Measurements from ENCODE around the gene NCAPD3.

The NCAPD3 gene, protein sequence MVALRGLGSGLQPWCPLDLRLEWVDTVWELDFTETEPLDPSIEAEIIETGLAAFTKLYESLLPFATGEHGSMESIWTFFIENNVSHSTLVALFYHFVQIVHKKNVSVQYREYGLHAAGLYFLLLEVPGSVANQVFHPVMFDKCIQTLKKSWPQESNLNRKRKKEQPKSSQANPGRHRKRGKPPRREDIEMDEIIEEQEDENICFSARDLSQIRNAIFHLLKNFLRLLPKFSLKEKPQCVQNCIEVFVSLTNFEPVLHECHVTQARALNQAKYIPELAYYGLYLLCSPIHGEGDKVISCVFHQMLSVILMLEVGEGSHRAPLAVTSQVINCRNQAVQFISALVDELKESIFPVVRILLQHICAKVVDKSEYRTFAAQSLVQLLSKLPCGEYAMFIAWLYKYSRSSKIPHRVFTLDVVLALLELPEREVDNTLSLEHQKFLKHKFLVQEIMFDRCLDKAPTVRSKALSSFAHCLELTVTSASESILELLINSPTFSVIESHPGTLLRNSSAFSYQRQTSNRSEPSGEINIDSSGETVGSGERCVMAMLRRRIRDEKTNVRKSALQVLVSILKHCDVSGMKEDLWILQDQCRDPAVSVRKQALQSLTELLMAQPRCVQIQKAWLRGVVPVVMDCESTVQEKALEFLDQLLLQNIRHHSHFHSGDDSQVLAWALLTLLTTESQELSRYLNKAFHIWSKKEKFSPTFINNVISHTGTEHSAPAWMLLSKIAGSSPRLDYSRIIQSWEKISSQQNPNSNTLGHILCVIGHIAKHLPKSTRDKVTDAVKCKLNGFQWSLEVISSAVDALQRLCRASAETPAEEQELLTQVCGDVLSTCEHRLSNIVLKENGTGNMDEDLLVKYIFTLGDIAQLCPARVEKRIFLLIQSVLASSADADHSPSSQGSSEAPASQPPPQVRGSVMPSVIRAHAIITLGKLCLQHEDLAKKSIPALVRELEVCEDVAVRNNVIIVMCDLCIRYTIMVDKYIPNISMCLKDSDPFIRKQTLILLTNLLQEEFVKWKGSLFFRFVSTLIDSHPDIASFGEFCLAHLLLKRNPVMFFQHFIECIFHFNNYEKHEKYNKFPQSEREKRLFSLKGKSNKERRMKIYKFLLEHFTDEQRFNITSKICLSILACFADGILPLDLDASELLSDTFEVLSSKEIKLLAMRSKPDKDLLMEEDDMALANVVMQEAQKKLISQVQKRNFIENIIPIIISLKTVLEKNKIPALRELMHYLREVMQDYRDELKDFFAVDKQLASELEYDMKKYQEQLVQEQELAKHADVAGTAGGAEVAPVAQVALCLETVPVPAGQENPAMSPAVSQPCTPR (N-terminal part only)

DNA sequence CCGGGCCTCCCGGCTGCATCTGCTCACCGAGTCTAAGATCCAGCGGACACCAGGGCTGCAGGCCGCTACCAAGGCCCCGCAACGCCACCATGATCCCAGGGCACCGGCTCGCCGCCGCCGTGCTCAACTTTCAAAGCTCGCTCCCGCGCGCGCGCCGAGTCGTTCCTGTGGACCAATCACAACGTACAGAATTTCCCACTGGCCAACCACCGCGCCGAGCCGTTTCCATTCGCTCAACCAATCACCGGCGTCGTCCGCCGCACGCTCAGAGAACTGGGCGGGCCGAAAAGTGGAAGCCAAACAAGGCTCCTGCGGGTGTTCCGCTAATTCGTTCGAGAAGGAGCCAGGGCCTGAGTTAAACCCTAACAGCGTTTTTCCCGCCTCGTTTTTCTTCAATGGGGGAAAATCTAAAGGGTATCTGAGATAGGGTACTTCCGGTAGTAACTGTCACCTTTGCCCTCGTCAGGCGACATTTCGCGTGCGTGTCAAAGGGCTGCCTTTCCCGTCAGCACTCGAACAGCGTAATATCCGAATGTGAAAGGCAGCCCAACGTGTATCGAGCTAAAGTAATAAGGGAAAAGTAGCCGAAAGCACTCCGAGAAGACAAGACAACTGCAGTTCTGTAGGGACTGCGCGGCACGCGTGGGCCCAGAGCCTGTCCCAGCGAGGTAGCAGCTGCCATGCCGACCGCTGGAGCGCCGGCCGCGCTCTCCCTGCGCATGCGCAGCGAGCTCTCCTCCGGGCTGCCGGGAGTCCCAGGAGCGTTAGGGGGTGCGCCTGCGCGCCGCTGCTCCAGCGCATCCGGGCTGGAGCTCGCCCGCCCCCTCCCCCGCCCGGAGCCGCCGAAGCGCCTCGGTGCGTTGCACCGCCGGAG lies at the start of gene NCAPD3, which contains the start of gene VPS26B:
Gene NCAPD3, minus strand, starts transcription at position 132 of the 874 bp plus-strand sequence. Its CDS starts 41 bp downstream, at position 91.
Gene VPS26B, plus strand, starts transcription at position 836 of the 874 bp plus-strand sequence. CDS start 452 bp downstream, outside the sequence.
- peak; percentile 98 for DNase-seq (ENCODE audit: extremely low spot score)
- POLR2A ChIA-PET: interaction anchor here (0.6 to 2.5 kb wide), 28 partner anchors 10 to 668 kb away, joined by 3 to 25 read pairs (median 4); partner anchors contain the start of genes ACAD8, GLB1L3 and THYN1
- CTCF ChIA-PET: interaction anchor here (1.1 kb wide), 1 partner anchor 20 kb away, joined by 4 read pairs; no protein-coding TSS in a partner anchor
- TF ChIP-seq, protein P1, sequence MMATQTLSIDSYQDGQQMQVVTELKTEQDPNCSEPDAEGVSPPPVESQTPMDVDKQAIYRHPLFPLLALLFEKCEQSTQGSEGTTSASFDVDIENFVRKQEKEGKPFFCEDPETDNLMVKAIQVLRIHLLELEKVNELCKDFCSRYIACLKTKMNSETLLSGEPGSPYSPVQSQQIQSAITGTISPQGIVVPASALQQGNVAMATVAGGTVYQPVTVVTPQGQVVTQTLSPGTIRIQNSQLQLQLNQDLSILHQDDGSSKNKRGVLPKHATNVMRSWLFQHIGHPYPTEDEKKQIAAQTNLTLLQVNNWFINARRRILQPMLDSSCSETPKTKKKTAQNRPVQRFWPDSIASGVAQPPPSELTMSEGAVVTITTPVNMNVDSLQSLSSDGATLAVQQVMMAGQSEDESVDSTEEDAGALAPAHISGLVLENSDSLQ (IDR thresholded peaks at IDR 0.05): peak; percentile 38; the same call in 1 of the 2 replicates
- TF ChIP-seq SUZ12 (IDR thresholded peaks at IDR 0.05) (no peak), L3MBTL2 (conservative IDR thresholded peaks at IDR 0.05) (peak; percentile 93), ELF4 (IDR thresholded peaks at IDR 0.05) (0 out of 2 replicates have a peak, but pooled peaks have one; percentile 14), NFRKB (IDR thresholded peaks at IDR 0.05) (no peak)

DNA sequence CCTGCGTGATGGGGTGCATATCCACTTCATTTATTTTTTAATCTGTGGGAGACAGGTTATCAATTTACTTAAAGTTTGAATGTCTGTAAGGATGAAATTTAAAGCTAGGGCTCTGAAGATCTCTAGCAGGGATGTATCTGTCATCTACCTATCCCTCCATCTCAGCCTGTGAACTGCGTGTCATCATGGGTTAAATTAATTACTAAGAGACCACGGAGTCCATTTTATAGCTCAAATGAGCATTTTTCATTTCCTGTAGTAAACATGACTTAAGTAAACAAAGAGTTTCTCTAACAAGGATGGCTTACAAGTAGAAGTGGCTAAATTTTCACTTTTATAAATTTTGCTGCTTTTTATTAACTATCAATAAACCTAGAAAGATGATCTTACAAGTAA lies 49.5 kb upstream of the NCAPD3 start:
- CTCF ChIA-PET: interaction anchor here (0.6 to 1.7 kb wide), 4 partner anchors 11 to 42 kb away, joined by 4 to 10 read pairs (median 4); partner anchors contain the start of genes ACAD8 and THYN1
- TF ChIP-seq TARDBP (IDR thresholded peaks at IDR 0.05) (no peak), FOXA1 (IDR thresholded peaks at IDR 0.05) (no peak), SP1 (IDR thresholded peaks at IDR 0.05) (no peak)
- DNase-seq (ENCODE audit: extremely low spot score): no peak
- POLR2A ChIA-PET: interaction anchor here (0.8 to 4.0 kb wide), 3 partner anchors 12 to 49 kb away, joined by 3 to 20 read pairs (median 15); partner anchors contain the start of genes ACAD8, NCAPD3, THYN1 and VPS26B

DNA sequence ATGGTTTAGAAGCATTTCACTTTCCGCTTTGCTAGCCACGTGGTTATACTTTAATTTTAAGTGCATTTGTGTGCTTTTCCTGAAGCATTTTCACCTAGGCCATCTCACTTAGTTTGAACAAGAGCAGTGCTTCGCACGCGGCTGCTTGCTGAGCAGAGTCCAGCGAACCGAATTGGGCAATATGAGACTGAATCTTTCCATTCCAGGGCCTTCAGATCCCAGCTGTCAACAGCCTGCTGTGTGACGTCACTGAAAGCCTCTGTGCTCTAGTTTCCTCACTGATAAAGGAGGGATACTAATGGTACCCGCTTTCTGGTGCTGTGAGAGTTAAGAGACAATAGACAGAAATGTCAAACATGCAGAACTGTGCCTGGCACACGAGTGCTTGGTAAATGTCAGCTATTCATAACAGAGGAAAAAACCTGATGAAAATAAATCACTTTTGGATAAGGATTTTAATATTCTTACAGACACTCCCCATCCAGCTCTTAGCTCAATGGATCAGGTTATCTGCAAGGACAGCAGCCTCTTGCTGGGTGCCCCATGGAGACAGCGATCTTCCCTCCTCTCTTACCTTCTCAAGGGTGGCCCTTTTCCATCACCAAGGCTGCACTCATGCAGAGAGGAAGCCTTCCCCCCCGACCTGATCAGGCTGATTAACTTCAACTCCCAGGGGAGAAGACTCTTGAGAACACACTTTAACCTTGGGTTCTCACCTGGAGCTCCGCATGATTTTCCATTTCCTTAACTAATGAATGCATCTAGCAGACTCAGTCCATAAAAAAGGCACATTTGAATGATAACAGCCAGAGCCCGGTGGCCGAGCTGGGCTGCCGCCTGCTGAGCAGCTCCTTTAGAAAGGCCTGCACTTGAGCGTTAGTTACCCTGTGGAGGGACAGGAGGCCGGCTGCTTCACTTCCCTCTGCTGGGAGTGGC lies 48.9 kb upstream of the NCAPD3 start:
- ChIA-PET CTCF (interaction anchor here (0.7 to 1.4 kb wide), 2 partner anchors 11 to 19 kb away, joined by 4 read pairs; partner anchors contain the start of genes ACAD8 and THYN1), POLR2A (interaction anchor here (0.8 to 4.0 kb wide), 3 partner anchors 11 to 48 kb away, joined by 3 to 20 read pairs (median 15); partner anchors contain the start of genes ACAD8, NCAPD3, THYN1 and VPS26B)
- peak; percentile 39 for DNase-seq (ENCODE audit: extremely low spot score)
- no peak for TF ChIP-seq L3MBTL2 (conservative IDR thresholded peaks at IDR 0.05)
- TF ChIP-seq TARDBP (IDR thresholded peaks at IDR 0.05): no peak
- TF ChIP-seq FOXA1 (IDR thresholded peaks at IDR 0.05): no peak
- no peak for TF ChIP-seq ZNF384 (IDR thresholded peaks at IDR 0.05)
- TF ChIP-seq, protein P1 (IDR thresholded peaks at IDR 0.05): no peak
- no peak for TF ChIP-seq LEF1 (IDR thresholded peaks at IDR 0.05; ENCODE audit: borderline replicate concordance)
- TF ChIP-seq BHLHE40 (IDR thresholded peaks at IDR 0.05; ENCODE audit: borderline replicate concordance): no peak
- TF ChIP-seq SP1 (IDR thresholded peaks at IDR 0.05): no peak
- no peak for TF ChIP-seq ELF4 (IDR thresholded peaks at IDR 0.05)
- TF ChIP-seq FOXM1 (IDR thresholded peaks at IDR 0.05; ENCODE audit: borderline replicate concordance): no peak
- TF ChIP-seq FOXK2 (IDR thresholded peaks at IDR 0.05): no peak
- TF ChIP-seq ARNT (IDR thresholded peaks at IDR 0.05): no peak
- no peak for TF ChIP-seq CTBP1 (IDR thresholded peaks at IDR 0.05; ENCODE audit: borderline replicate concordance)
- TF ChIP-seq HDGF (IDR thresholded peaks at IDR 0.05; ENCODE audit: borderline replicate concordance): no peak
- TF ChIP-seq SUZ12 (IDR thresholded peaks at IDR 0.05): no peak
- no peak for TF ChIP-seq NFRKB (IDR thresholded peaks at IDR 0.05)

DNA sequence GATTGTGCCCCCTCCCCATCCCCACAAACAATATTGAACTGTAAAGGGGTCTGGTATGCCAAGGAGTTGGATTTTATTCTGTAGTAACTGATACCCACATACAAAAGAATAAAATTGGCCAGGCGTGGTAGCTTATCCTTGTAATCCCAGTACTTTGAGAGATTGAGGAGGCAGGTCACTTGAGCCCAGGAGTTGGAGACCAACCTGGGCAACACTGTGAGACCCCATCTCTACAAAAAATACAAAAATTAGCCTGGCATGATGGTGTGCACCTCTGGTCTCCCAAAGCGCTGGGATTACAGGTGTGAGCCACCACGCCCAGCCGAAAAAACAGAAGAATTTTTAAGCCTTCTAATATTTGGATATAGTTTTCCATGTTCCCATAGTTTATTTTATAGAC lies 48.2 kb upstream of the NCAPD3 start:
- POLR2A ChIA-PET: interaction anchor here (1.5 kb wide), 1 partner anchor 18 kb away, joined by 15 read pairs; the partner anchor contains the start of genes ACAD8 and THYN1
- DNase-seq (ENCODE audit: extremely low spot score): no peak
- TF ChIP-seq SUZ12 (IDR thresholded peaks at IDR 0.05) (no peak), SP1 (IDR thresholded peaks at IDR 0.05) (no peak), FOXM1 (IDR thresholded peaks at IDR 0.05; ENCODE audit: borderline replicate concordance) (no peak), L3MBTL2 (conservative IDR thresholded peaks at IDR 0.05) (no peak), LEF1 (IDR thresholded peaks at IDR 0.05; ENCODE audit: borderline replicate concordance) (no peak)
- TF ChIP-seq, protein P1 (IDR thresholded peaks at IDR 0.05): no peak
- CTCF ChIA-PET: no interaction called here

Data from HEK293T (cell line).